Measurements from ENCODE around the gene SF3B4.

Gene SF3B4

GRCh38 chr1:149881876-149882275 is 45.7 kb downstream of the SF3B4 start:
- Histone ChIP-seq H2AFZ (ENCODE audit: low read length, unreplicated experiment) (no peak overlapping the region), H3K4me1 (ENCODE audit: control insufficient read depth, insufficient read depth, low read length, unreplicated experiment) (peaks cover 8% of the 10 kb centered on the region), H3K36me3 (ENCODE audit: insufficient read depth, low read length) (no peaks in the 10 kb centered on the region), H3K79me2 (ENCODE audit: control insufficient read depth, insufficient read depth, low read length, unreplicated experiment) (peaks cover 27% of the 10 kb centered on the region), H3K27ac (ENCODE audit: low read depth, low read length) (no peak overlapping the region), H3K4me3 (ENCODE audit: low read depth, low read length) (no peak overlapping the region), H3K27me3 (ENCODE audit: insufficient read depth, low read length) (no peaks in the 10 kb centered on the region)

- Histone ChIP-seq H3K4me3 (ENCODE audit: low read depth, low read length) (no peak overlapping the region), H3K27ac (ENCODE audit: low read depth, low read length) (no peak overlapping the region), H3K79me2 (ENCODE audit: control insufficient read depth, insufficient read depth, low read length, unreplicated experiment) (peaks cover 11% of the 10 kb centered on the region), H3K36me3 (ENCODE audit: insufficient read depth, low read length) (no peaks in the 10 kb centered on the region), H3K4me1 (ENCODE audit: control insufficient read depth, insufficient read depth, low read length, unreplicated experiment) (peaks cover 8% of the 10 kb centered on the region), H2AFZ (ENCODE audit: low read length, unreplicated experiment) (no peak overlapping the region), H3K27me3 (ENCODE audit: insufficient read depth, low read length) (no peaks in the 10 kb centered on the region)
Measured at GRCh38 chr1:149879556-149879955, 48.0 kb downstream of the SF3B4 start.

DNA sequence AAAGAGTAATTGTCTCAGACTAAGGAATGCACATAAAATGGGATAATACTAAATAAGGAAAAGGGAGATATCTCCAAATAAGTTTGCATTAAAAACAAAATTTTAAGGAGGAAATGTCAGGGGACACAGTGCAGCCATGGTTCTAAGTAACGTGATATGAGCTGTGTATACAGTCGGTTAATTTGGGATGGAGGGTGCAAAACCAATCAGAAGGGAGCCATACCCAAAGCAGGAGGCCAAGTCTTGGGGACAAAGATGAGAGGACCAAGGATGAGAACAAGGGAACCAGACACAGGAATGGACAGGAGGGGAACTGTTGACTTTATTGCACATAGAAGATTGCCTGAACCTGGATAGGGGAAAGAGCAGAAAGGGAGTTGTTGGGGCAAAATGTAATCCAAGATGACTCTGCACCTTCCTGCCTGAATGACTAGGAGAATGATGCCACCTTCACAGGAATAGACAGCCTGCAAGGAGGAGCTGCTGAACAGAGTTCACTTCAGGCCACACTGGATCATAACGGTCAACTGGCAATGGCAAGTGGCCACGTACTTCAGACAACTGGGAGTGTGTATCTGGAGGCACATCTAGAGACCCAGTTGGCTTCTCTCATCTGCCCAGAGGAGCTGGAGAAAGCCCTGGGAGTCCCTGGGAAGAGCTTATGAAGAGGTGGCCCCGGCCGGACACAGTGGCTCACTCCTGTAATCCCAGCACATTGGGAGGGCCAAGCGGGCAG is 50.2 kb downstream of the SF3B4 start:
- Histone ChIP-seq H2AFZ (ENCODE audit: low read length, unreplicated experiment) (no peak overlapping the region), H3K27ac (ENCODE audit: low read depth, low read length) (no peak overlapping the region), H3K4me1 (ENCODE audit: control insufficient read depth, insufficient read depth, low read length, unreplicated experiment) (no peaks in the 10 kb centered on the region), H3K4me3 (ENCODE audit: low read depth, low read length) (no peak overlapping the region), H3K27me3 (ENCODE audit: insufficient read depth, low read length) (no peaks in the 10 kb centered on the region), H3K79me2 (ENCODE audit: control insufficient read depth, insufficient read depth, low read length, unreplicated experiment) (no peaks in the 10 kb centered on the region), H3K36me3 (ENCODE audit: insufficient read depth, low read length) (no peaks in the 10 kb centered on the region)

Measured in ACC112 (cell line).